ENCODE data around the gene ZMYND10. TPM values are rescaled to one million over a fixed set of nuclear protein-coding genes. Genes with fewer than 3 reads are reported as not detected.

The ZMYND10 gene
- total RNA-seq, 1 experiment from 2014 or later = 1.4 TPM

- Histone ChIP-seq H3T11ph (ENCODE audit: low read length) (no peak overlapping the region), H3K18ac (ENCODE audit: insufficient read length, low read depth, low read length) (peak overlapping the region; percentile 28), H3K14ac (ENCODE audit: insufficient read depth, low read length) (peak overlapping the region; percentile 88), H3K23ac (ENCODE audit: insufficient read length, low read depth, low read length) (no peak overlapping the region), H4K20me1 (ENCODE audit: control insufficient read depth, insufficient read depth, insufficient read length) (no peaks in the 10 kb centered on the region), H2AFZ (ENCODE audit: low read length) (no peak overlapping the region), H3K4me2 (ENCODE audit: insufficient read depth, insufficient read length, low read length) (peak overlapping the region; percentile 69), H2BK5ac (ENCODE audit: insufficient read length, low read length) (no peak overlapping the region), H2BK120ac (ENCODE audit: low read depth, low read length, poor library complexity, severe bottlenecking) (no peak overlapping the region), H4K8ac (replicated peaks; ENCODE audit: insufficient read length, low read depth, low read length) (no peak overlapping the region), H2AK5ac (ENCODE audit: insufficient read length, low read length) (no peak overlapping the region), H3K79me2 (ENCODE audit: insufficient read depth, low read length) (peaks cover 5% of the 10 kb centered on the region; the same call in 1 of the 2 replicates), H3K4me1 (ENCODE audit: insufficient read depth, low read length) (no peaks in the 10 kb centered on the region; the same call in 1 of the 2 replicates), H4K5ac (ENCODE audit: insufficient read length, low read depth, low read length) (no peak overlapping the region), H4K91ac (ENCODE audit: insufficient read length, low read depth, low read length) (no peak overlapping the region), H2BK20ac (ENCODE audit: low read depth, low read length, poor library complexity, severe bottlenecking) (no peak overlapping the region), H2BK12ac (ENCODE audit: insufficient read length, low read depth, low read length) (no peak overlapping the region), H3K56ac (ENCODE audit: insufficient read length, low read depth, low read length) (no peak overlapping the region), H3K27me3 (ENCODE audit: insufficient read depth, low read length) (peaks cover 13% of the 10 kb centered on the region; the same call in 1 of the 2 replicates), H3K23me2 (ENCODE audit: insufficient read length, low read depth, low read length, poor library complexity, severe bottlenecking) (peaks cover 24% of the 10 kb centered on the region), H3K4ac (ENCODE audit: low read depth, low read length) (no peak overlapping the region), H2BK15ac (ENCODE audit: low read depth, low read length) (no peak overlapping the region), H3K79me1 (ENCODE audit: insufficient read depth, low read depth, low read length, poor library complexity, severe bottlenecking) (no peaks in the 10 kb centered on the region), H3K9me3 (ENCODE audit: control insufficient read depth, low read depth, low read length) (no peaks in the 10 kb centered on the region), H3K27ac (ENCODE audit: insufficient read length, low read depth, low read length) (no peak overlapping the region), H3K9ac (ENCODE audit: extremely low read depth, insufficient read length, low read length) (peak overlapping the region; percentile 54)
- Mint-ChIP-seq H3K4me3 (peak overlapping the region; percentile 87 to 92), H3K27ac (peak overlapping the region; percentile 22 to 99 (median 97); a peak in 5 of 7 replicates), H3K4me1 (peaks cover 29 to 44% of the 10 kb centered on the region in 2 experiments), H3K27me3 (ENCODE audit: low read depth) (peaks cover 36% of the 10 kb centered on the region), H3K36me3 (ENCODE audit: insufficient read depth in 1 of 3, low read depth in 3 of 3) (peaks cover 0 to 23% (median 22%) of the 10 kb centered on the region in 3 experiments), H3K9me3 (no peaks in the 10 kb centered on the region; a peak in 1 of 5 replicates)
- no peak for TF ChIP-seq CTCF (conservative IDR thresholded peaks at IDR 0.05)
- no CpG with 5 or more reads among the region's 31 CpGs for WGBS (ENCODE audit: extremely low coverage, insufficient read length, low lambda C conversion rate)
- DNase-seq = no peak
These were observed 8.9 kb downstream of the ZMYND10 start for GRCh38 chr3:50336452-50337174.
